NOMO-1 treated with dmso at 0.1 percent for 144 hours (cell line): Measurements from ENCODE around the gene NR2F1-AS1.

Experiments
- DNase-seq: peaks from one replicate; lab custom pipeline; 2025; ENCODE audit not compliant: unreplicated experiment; lab: John Stamatoyannopoulos, UW

The NR2F1-AS1 gene

GRCh38 chr5:93580927-93581445, at the start of gene NR2F1-AS1:
Gene NR2F1-AS1 (minus strand): TSS chr5:93581219.
- no peak for DNase-seq

- no peak for DNase-seq
These were observed 45.8 kb upstream of the NR2F1-AS1 start for GRCh38 chr5:93626801-93627200.

- DNase-seq = no peak
These were observed 42.1 kb upstream of the NR2F1-AS1 start for GRCh38 chr5:93623153-93623552.

GRCh38 chr5:93622240-93622885, 41.3 kb upstream of the NR2F1-AS1 start:
- DNase-seq = no peak

- DNase-seq = no peak
These were observed 40.3 kb upstream of the NR2F1-AS1 start for GRCh38 chr5:93621327-93621798.

GRCh38 chr5:93620487-93621326, 39.7 kb upstream of the NR2F1-AS1 start:
- peak; percentile 67 for DNase-seq

DNA sequence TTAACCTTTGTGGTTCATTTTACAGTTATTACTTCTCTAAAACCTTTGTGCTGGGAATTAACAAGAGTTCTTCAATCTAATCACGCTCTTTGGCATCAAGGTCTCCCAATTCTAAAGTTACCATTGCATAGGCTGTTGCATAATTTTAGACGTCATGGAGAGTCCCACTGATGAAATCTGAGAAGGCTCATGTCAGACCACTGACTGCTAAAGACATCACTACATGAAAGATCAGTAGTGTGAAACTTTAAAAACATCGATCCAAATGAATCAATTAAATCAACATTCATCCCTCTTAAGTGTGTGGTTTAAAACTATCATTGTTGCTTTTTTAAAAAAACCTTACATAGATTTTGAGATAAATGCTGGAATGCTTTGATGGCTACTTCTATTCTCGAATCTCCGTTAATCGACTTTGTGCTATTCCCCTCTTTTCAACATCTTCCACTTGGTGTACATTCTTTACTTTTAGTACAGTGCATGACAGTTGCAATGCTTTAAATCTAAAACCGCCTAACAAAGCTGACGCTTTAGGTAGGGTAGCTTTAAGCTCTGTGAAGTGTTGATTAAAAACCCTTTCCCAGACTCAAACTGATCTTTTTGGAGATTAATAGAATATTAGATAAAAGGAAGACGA, 35.6 kb upstream of the NR2F1-AS1 start:
- no peak for DNase-seq

DNA sequence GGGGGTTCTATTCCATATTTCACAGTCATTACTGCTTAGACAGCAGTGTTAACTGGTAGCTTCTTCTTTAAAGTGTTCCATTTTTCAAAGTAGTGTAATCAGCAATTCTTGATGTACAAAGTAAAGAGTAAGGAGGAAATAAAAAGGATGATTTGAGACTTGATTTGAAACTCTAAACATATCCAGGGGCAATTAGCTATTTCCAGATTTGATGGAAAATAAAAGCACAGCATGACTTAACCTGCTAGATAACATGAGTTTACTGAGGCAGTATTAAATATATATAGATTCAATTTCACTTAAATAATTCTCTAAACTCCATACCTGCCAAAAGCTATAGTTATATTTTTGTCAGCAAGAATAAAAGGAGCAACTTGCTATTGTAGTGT, 31.8 kb upstream of the NR2F1-AS1 start:
- DNase-seq = no peak

GRCh38 chr5:93611976-93612854, 31.2 kb upstream of the NR2F1-AS1 start:
- DNase-seq = peak; percentile 5

- no peak for DNase-seq
These were observed 30.4 kb upstream of the NR2F1-AS1 start for GRCh38 chr5:93611273-93611975.

GRCh38 chr5:93610581-93611272, 29.7 kb upstream of the NR2F1-AS1 start:
- DNase-seq = no peak

- no peak for DNase-seq
These were observed 28.7 kb upstream of the NR2F1-AS1 start for GRCh38 chr5:93609762-93610161.

- no peak for DNase-seq
These were observed 27.8 kb upstream of the NR2F1-AS1 start for GRCh38 chr5:93608855-93609254.

- no peak for DNase-seq
These were observed 26.6 kb upstream of the NR2F1-AS1 start for GRCh38 chr5:93607367-93608258.

DNA sequence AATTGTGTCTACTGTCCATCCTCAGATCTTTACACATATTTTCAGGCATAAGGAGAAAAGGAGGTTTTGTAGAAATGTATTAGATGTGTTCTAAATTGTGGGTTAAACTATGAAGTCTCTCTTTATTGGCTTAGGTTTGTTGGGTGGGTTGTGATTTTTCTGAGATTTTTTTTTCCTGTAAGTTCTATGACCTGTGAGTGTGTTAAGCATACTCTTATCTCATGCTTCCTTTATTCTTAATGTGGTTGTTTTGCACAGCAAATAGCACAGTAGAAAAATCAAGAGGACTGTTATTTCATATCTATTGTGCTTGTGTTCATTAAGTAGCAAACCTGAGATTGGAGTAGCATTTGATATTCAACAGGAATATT, 25.3 kb upstream of the NR2F1-AS1 start:
- no peak for DNase-seq

GRCh38 chr5:93604644-93605515, 23.9 kb upstream of the NR2F1-AS1 start:
- DNase-seq = no peak

DNA sequence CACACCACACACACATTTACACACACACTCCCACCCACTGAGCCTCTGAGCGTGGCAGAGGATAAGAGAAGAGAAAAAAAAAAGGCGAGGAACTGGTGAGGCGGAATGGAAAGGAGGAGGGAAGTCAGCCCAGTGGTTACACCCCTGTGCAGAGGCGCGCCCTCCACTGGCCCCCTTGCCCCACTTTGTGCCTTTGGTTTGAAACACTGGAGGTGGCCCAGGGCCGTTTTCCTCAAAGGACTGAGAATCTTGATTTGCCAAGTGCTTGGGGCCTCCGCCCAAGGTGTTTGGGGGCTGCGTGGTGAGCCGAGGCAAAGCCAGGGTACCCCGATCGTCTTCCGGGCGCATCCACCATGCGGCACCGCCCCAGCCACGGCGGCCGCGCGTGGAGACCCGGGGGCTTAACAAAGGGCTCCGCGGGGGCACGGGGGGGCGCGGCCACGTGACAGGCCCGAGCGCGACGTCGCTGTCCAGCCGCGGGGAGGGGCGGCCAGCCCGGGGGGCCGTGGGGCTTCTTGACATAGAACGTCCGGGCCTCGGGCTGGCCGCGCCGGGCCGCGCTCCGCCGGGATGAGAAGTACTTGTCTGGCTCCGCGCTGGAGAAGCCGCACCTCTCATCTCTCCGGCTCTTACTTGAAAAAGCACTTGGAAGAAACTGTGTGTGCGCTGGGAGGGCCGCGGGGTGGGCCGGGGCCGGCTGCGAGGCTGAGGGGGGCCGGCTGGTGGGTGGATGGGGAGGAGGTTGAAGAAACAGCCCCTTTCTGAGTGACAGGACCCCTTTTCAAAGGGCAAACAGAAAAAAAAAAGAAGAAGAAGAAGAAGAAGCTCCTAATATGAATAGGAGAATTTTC, 23.0 kb upstream of the NR2F1-AS1 start:
- no peak for DNase-seq
